ENCODE results near the gene LEFTY2.
"Not testable (repeated sequence)": the region's sequence is repeated elsewhere in the genome, so short reads cannot be mapped to it uniquely, and the experiment has no call there.

LEFTY2 gene

GRCh38 chr1:225950905-225951497 is 10.0 kb upstream of the LEFTY2 start:
- no peak for DNase-seq

GRCh38 chr1:225949041-225949440 is 8.0 kb upstream of the LEFTY2 start:
- no peak for DNase-seq

DNA sequence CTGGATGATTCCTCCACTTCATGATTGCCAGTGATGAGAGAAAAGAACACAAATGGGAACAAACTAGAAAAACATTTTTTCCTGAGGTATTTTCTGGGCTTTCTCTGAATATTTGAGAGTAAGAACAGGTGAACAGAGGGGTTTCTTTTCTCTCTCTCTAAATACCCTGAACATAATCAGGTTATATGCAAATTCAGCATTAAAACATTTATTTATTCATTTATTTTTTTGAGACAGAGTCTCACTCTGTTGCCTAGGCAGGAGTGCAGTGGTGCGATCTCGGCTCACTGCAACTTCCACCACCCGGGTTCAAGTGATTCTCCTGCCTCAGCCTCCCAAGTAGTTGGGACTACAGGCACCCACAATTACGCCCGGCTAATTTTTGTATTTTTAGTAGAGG is 5.8 kb upstream of the LEFTY2 start:
- DNase-seq, result no peak

- no peak for DNase-seq
These were observed 5.1 kb upstream of the LEFTY2 start for GRCh38 chr1:225946082-225946620.

DNA sequence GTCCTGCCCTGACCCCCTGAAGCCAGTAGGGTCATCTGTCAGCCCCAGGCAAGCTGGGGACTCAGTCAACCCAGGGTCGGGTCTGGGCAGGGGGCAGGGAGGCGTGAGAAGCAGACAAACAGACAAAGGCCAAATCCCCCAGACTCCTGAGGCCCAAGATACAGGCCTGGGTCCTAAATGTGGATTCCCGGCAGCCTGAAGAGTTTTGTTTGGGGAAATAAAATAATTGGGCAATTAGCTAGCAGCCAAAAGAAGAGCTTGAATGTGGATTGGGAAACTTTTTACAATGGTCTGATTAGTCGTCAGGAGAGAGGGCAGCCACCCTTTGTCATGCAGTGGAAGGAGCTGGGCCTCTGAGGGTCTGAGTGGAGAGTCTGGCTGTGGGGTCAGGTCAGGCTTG is 4.5 kb upstream of the LEFTY2 start:
- DNase-seq, result no peak

DNA sequence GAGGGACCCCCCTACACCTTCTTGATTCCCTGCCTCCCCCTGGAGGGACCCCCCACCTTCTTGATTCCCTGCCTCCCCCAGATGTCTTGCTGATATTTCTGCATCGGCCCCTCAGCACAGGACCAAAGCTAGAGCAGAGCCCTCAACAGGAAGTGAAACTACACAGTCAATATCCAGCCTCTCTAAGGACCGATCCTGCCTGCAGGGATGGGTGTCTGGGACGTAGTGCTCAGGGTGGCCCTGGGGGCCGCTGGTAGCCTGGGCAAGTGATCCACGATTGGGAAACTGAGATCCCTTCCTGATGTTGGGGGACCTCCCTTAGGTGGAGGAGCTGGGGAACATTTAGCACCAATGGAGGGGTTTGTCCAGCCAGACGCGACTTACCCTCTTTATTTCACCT is 3.9 kb upstream of the LEFTY2 start:
- DNase-seq, result no peak

DNA sequence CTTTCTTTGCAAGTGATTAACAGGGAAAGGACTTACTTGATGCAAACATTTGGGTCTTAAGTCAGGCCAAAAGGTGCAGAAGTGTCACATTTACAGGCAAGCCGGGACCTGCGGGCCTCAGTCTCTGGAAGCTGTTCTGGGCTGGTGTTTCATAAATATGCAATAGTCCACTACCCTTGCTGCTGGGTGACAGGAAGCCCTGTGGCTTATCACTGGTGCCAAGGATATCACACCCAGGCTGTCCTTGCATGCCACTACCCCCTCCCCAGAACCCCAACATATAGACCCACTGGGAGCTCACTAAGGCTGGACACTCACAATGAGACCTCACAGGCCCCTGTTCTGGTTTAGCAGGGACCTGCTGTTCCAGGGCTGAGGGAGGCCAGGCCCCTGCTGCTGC is 3.4 kb upstream of the LEFTY2 start:
- no peak for DNase-seq

- DNase-seq, result no peak
These were observed 2.6 kb upstream of the LEFTY2 start for GRCh38 chr1:225943582-225943981.

DNA sequence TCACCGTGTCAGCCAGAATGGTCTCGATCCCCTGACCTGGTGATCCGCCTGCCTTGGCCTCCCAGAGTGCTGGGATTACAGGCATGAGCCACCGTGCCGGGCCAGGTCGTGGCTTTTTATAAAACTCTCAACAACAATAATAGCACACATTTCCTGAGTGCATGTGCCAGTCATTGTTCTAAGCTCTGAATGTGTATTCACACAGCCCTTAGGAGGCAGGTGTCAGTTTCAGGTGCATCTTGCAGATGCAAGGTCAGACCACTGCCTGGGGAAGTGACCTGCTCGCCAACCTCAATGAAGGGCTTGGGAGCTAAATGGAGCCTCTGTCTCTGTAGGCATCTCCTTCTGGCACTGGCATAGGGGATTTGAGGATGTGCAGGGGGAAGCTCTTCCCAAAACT is 1.6 kb upstream of the LEFTY2 start:
- DNase-seq, result no peak

GRCh38 chr1:225941942-225942222 is 862 bp upstream of the LEFTY2 start:
- DNase-seq, result no peak

- no peak for DNase-seq
These were observed 452 bp downstream of the LEFTY2 start for GRCh38 chr1:225940385-225941151.

GRCh38 chr1:225939939-225940310 is 1.1 kb downstream of the LEFTY2 start:
- not testable (repeated sequence) for DNase-seq

- DNase-seq, result not testable (repeated sequence)
These were observed 1.7 kb downstream of the LEFTY2 start for GRCh38 chr1:225939097-225939938.

DNA sequence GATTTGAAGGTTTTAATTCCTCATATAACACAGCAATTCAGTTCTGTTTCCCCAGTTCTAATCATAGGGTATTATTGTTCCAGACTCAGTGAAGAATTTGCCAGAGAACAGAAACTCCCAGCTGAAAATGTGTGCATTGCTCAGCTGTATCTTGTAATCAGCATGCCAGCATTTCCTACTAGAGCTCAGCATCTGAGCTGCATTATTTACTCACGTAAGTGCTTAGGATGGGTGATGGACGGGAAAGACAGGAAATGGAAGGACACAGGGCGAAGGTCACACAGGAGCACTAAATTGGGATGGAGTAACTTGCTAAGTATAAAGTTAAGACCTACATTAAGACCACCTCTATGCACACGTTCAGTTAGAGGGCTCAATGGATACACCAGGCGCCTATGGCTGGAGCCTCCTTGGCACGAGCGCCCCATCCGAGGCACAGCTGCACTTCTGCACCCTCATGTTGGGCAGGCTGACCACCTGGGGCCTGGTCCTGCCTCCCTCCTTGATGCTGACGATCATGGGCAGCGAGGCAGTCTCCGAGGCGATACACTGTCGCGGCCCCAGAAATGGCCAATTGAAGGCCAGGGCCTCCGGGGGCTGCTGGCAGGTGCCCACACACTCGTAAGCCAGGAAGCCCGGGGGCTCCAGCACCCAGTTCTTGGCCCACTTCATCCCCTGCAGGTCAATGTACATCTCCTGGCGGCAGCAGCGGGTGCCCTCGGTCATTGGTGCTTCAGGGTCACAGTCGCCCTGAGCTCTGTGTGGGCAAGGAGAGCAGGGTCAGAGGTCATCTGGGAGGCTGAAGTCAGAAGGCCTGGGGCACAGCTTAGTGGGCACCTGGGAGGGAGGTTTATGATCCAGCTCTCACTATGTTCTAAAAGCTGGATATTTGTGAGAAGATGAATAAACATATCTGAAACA is 3.7 kb downstream of the LEFTY2 start:
- DNase-seq, result no peak

DNA sequence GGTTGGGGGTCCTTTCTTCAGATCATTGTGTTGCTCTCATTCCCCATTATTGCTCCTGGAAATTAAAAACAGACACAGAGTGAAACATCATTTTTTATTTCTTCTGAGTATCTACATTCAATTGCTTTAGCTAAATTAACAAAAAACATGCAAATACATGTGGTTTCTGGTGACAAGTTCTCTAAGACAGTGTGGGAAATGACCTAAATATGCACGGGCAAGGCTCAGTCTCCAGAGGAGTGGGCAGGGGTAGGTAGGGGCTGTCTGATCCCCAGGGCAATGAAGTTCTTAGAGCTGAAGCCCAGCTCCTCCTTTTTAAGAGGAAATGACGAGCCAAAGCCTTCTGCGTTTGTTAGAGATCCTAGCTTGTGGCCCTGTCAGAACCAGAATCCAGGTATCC is 4.5 kb downstream of the LEFTY2 start:
- DNase-seq, result no peak

DNA sequence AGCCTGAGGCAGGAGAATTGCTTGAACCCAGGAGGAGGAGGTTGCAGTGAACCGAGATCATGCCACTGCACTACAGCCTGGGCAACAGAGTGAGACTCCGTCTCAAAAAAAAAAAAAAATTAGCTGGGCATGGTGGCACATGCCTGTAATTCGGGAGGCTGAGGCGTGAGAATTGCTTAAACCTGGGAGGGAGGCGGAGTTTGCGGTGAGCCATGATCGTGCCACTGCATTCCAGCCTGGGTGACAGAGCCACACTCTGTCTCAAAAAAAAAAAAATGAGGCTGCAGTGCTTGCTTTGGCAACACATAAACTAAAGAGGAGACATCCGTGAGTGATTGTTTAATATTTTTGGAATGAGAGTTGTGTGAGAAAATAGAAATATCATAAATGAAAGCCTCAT is 4.9 kb downstream of the LEFTY2 start:
- not testable (repeated sequence) for DNase-seq

DNA sequence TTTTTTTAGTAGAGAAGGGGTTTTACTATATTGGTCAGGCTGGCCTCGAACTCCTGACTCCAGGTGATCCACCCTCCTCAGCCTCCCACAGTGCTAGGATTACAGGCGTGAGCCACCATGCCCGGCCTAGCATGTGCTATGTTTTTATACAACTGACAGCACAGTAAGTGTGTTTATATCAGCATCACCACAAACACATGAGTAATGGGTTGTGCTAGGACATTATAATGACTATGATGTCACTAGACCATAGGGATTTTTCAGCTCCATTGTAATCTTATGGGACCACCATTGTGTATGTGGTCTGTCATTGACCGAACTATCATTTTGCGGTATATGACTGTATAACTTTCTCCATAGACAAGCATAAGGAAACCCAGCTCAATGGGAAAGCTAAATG is 6.3 kb downstream of the LEFTY2 start:
- no peak for DNase-seq

DNA sequence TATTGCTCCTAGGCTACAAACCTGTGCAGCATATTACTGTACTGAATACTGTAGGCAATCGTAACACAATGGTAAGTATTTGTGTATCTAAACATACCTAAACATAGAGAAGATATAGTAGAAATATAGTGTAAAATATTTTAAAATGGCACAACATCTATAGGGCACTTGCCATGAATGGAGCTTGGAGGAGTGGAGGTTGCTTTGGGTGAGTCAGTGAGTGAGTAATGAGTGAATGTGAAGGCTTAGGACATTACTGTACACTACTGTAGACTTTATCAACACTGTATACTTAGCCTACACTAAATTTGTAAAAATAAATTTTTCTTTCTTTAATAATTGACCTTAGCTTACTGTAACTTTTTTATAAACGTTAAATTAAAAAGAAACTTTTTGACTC is 7.9 kb downstream of the LEFTY2 start:
- no peak for DNase-seq

DNA sequence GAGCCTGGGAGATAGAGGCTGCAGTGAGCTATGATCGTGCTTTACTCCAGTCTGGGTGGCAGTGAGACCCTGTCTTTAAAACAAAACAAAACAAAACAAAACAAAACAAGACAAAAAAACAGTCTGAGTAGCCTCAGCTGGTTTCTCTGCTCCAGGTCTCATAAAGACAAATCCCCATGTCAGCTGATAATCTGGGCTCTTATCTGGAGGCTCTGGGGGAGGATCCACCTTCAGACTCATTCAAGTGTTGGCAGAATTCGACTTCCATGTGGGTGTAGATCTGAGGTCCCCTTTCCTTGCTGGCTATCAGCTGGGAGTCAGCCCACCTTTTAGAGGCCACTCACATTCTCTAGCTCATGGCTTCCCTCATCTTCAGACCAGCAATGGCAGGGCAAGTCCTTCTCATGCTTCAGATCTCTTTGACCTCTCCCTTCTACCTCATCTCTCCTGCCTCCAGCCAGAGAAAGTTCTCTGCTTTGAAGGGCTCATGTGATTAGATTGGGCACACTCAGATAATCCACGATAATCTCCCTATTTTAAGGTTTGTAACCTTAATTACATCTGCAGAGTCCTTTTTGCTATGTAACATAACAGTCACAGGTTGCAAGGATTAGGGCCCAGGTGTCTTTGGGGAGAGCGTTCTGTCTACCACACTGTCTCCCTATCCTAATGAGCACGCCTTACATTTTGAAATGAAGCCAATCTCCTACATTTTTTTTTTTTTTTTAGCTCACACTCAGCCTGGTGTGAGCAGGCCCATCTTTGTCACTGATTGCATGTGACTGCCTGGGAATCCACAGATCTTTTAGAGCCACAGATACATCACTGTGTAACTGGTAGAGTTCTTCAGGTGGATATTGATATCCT is 9.5 kb downstream of the LEFTY2 start:
- DNase-seq, result no peak

DNA sequence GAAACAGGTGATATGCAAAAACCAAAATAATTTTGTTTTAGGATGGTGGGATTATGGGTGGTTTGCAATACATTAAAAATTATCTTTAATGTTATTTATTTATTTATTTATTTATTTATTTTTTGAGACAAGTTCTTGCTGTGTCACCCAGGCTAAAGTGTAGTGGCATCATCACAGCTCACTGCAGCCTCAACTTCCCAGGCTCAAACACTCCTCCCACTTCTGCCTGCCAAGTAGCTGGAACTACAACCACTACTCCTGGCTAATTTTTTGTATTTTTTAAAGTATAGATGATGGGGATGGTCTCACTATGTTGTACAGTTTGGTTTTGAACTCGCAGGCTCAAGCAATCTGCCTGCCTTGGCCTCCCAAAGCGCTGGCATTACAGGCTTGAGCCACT is 10.5 kb downstream of the LEFTY2 start:
- no peak for DNase-seq

DNA sequence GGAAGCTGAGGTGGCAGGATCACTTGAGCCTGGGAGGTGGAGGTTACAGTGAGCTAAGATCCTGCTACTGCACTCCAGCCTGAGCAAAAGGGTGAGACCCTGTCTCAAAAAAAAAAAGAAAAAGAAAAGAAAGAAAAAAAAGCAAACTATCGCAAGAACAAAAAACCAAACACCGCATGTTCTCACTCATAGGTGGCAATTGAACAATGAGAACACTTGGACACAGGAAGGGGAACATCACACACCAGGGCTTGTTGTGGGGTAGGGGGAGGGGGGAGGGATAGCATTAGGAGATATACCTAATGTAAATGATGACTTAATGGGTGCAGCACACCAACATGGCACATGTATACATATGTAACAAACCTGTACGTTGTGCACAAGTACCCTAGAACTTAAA is 11.6 kb downstream of the LEFTY2 start:
- DNase-seq, result not testable (repeated sequence)

All from activated CD4-positive, CD25-positive, alpha-beta regulatory T cell (primary cell).